CD4-positive, alpha-beta T cell treated with Interleukin-17A for 4 hours (primary cell): ENCODE data around the gene JAKMIP2.

ENCODE experiments used
- DNase-seq: peaks from one replicate; pipeline ENCODE4 v3.0.0-alpha.2; 2020; ENCODE audit warnings: mixed read lengths

The JAKMIP2 gene

GRCh38 chr5:147786142-147786541 is 3.6 kb upstream of the JAKMIP2 start:
- no peak for DNase-seq

- no peak for DNase-seq
Measured at GRCh38 chr5:147784146-147784987, 1.8 kb upstream of the JAKMIP2 start.

- DNase-seq, result no peak
Measured at GRCh38 chr5:147780924-147781573, 1.5 kb downstream of the JAKMIP2 start.

- no peak for DNase-seq
Measured at GRCh38 chr5:147779694-147780093, 2.8 kb downstream of the JAKMIP2 start.

GRCh38 chr5:147776989-147777388 is 5.5 kb downstream of the JAKMIP2 start:
- DNase-seq, result no peak

- DNase-seq, result no peak
Measured at GRCh38 chr5:147773587-147773986, 8.9 kb downstream of the JAKMIP2 start.

- no peak for DNase-seq
Measured at GRCh38 chr5:147773139-147773538, 9.4 kb downstream of the JAKMIP2 start.

- DNase-seq, result no peak
Measured at GRCh38 chr5:147767048-147767447, 15.5 kb downstream of the JAKMIP2 start.

- DNase-seq, result no peak
Measured at GRCh38 chr5:147763791-147764525, 18.6 kb downstream of the JAKMIP2 start.

- DNase-seq, result no peak
Measured at GRCh38 chr5:147760086-147760875, 22.2 kb downstream of the JAKMIP2 start.

- DNase-seq, result no peak
Measured at GRCh38 chr5:147759441-147759840, 23.1 kb downstream of the JAKMIP2 start.

- DNase-seq, result no peak
Measured at GRCh38 chr5:147756566-147756965, 26.0 kb downstream of the JAKMIP2 start.

- DNase-seq, result no peak
Measured at GRCh38 chr5:147754372-147755122, 28.0 kb downstream of the JAKMIP2 start.

- no peak for DNase-seq
Measured at GRCh38 chr5:147753765-147754164, 28.8 kb downstream of the JAKMIP2 start.

- no peak for DNase-seq
Measured at GRCh38 chr5:147752666-147753290, 29.8 kb downstream of the JAKMIP2 start.

- DNase-seq, result no peak
Measured at GRCh38 chr5:147752033-147752432, 30.5 kb downstream of the JAKMIP2 start.

GRCh38 chr5:147751156-147751830 is 31.2 kb downstream of the JAKMIP2 start:
- no peak for DNase-seq

- DNase-seq, result no peak
Measured at GRCh38 chr5:147750065-147750464, 32.5 kb downstream of the JAKMIP2 start.

GRCh38 chr5:147748590-147748989 is 33.9 kb downstream of the JAKMIP2 start:
- no peak for DNase-seq

GRCh38 chr5:147746986-147747385 is 35.5 kb downstream of the JAKMIP2 start:
- no peak for DNase-seq
